GM21381 (cell line): ENCODE results near the gene ADAMTS13.
"Not testable (repeated sequence)": the region's sequence is repeated elsewhere in the genome, so short reads cannot be mapped to it uniquely, and the experiment has no call there.

Source experiments
- ATAC-seq: cut with Tn5 transposase; IDR thresholded peaks from one replicate; pipeline ENCODE4 v1.9.1; 2021; ENCODE audit warnings: mild to moderate bottlenecking, moderate library complexity; ENCODE audit not compliant: unreplicated experiment

Gene ADAMTS13

DNA sequence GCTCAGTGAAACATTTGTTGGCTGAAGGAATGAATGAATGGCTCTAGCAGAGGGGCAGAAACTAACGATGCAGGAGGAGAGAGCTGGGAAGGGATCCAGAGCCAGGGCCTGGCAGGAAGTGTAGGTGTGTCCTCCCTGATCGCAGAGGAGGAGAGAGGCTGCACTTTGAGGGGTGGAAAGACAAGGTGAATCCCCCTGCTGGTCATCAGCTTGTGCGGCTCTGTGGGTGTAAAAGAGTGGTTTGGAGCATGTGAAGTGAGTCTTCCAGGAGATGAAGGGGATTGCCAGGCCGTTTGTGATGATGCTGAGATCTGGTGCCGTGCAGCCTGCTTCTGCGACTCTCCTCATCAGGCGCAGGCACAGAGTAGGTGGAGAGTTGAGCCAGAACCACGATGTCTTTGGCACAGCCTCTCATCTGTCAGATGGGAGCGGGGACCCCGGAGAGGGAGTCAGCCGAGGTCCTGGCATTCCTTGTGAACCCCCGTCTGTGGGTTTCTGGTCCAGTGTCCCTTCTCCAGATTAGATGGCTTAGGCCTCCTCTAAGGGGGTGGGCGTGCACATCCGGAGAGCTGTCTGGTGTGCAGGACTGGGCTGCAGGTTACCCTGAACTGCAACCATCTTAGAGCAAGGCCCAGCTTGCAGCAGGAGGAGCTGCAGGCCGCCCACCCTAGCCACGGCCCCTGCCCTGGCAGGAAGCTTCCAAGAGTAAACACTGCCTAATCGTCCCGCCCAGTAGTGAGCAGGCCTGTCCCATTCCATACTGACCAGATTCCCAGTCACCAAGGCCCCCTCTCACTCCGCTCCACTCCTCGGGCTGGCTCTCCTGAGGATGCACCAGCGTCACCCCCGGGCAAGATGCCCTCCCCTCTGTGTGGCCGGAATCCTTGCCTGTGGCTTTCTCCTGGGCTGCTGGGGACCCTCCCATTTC is at the start of gene ADAMTS13:
TSS of gene ADAMTS13 (plus strand) at position 753 of the 928 bp plus-strand sequence. CDS start at position 830, 77 bp downstream.
- no peak for ATAC-seq

DNA sequence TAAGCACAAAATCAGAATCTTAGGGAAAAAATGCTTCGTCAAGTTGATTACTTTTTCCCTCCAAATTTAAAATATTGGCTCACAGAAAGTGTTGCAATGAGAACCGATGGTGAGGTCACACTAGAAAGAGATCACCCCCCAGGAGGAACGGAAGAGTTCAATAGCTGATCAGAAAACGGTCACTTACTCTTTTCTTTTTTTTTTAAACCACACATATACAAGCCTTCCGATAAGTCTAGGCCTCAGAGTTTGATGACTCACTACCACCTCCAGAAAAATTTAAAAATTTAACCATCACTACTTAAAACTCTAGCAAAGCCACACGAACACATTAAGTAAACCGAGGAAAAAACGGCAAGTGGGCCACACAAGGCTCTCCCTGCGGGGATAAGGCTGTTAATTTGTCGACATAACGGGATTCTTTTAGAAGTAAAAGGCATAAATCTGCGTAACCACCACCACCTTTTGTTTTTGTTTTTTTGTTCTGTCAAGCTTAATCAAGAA is 47.5 kb upstream of the ADAMTS13 start:
- ATAC-seq: no peak

DNA sequence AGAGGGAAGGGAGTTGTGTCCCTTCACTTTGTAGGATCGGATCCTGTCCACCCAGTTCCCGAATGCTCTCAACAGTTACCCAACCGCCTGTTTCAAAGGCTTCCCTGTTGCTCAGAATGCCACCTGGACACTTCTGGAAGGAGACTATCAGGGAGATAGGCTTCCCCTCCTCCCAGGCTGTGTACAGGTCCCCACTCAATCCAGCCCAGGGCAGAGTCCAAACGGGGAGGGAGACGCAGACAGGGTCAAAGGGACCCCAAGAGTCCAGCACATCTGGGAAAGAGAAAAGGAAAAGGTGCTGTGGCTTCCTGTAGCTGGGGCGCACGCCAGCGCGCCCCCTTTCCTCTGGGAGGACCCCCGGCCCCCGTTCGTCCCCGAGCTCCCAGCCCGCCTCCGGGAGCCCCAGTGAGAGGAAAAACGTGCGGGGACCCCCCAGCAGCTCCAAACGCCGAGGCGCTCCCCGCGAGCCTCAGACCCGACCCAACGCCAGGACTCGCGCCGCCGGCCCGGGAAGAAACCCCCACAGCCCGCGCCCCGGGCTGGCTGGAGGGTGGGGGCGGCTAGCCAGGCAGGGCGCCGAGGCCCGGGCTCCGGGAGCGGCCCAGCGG is 46.9 kb upstream of the ADAMTS13 start:
- peak; percentile 11 for ATAC-seq

DNA sequence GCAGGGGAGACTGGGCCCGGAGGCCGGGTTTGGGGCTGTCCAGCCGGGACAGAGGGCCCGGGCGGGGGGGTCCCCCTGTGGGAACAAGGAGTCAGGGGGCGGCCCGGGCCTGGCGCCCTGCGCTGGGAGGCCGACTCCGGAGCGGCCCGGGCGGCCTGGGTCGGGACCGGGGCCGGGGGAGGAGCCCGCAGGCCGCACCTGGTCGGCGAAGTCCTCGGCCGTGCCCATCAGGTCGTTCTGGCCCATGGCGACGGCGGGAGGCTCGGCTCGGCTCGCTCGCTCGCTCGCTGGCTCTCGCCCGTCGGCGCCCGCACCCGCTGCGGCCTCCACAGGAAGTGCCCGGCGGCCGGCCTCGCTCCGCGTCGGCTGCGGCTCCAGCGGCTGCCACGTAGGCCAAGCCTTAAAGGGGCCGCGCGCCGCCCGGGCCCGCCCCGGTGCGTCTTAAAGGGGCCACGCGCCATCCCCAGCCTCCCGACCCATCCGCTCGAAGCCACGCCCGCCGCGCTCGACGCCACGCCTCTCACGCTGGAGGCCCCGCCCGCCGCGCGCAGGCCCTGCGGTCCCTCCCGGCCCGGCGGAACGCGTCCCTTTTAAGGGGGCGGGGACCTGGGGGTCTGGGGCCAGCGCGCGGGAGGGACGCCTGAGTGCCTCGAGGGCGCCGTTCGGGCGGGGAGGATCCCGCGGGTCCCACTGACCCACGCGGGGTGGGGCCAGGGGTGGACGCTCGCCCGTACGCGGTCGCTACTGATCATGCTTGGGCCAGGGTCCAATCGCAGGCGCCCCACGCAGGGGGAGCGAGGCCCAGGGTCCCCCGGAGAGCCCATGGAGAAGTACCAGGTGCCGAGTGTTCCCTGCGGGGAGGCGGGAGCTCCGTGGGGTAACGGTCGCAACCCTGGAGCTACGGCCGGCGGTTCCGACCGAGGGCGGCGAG is 46.2 kb upstream of the ADAMTS13 start, which contains the start of the genes STKLD1 and SURF4:
TSS of gene STKLD1 (plus strand) at position 643 of the 931 bp plus-strand sequence. CDS start at position 751, 108 bp downstream.
TSS of gene SURF4 (minus strand) at position 337 of the 931 bp plus-strand sequence. CDS start at position 246, 91 bp downstream.
- ATAC-seq: peak; percentile 89

DNA sequence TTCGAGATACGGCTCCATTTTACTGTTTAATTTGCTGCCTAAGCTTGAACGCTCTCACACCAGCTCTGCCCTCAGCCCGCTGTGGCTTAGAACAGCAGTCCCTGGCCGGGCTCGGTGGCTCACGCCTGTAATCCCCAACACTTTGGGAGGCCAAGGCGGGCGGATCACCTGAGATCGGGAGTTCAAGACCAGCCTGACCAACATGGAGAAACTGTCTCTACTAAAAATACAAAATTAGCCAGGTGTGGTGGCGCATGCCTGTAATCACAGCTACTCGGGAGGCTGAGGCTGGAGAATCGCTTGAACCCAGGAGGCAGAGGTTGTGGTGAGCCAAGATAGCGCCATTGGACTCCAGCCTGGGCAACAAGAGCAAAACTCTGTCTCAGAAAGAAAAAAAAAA is 44.9 kb upstream of the ADAMTS13 start:
- not testable (repeated sequence) for ATAC-seq

DNA sequence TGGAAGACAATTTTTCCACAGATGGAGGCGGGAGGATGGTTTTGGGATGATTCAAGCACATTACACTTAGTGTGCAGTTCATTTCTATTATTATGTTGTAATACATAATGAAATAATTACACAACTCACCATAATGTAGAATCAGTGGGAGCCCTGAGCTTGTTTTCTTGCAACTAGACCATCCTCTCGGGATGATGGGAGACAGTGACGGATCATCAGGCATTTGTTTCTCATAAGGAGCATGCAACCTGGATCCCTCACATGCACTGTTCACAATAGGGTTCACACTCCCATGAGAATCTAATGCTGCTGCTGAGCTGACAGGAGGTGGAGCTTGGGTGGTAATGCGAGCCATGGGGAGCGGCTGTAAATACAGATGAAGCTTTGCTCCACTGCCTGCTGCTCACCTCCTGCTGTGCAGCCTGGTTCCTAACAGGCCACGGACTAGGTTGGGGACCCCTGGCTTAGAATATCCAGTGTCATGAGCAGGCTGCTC is 44.4 kb upstream of the ADAMTS13 start:
- no peak for ATAC-seq

DNA sequence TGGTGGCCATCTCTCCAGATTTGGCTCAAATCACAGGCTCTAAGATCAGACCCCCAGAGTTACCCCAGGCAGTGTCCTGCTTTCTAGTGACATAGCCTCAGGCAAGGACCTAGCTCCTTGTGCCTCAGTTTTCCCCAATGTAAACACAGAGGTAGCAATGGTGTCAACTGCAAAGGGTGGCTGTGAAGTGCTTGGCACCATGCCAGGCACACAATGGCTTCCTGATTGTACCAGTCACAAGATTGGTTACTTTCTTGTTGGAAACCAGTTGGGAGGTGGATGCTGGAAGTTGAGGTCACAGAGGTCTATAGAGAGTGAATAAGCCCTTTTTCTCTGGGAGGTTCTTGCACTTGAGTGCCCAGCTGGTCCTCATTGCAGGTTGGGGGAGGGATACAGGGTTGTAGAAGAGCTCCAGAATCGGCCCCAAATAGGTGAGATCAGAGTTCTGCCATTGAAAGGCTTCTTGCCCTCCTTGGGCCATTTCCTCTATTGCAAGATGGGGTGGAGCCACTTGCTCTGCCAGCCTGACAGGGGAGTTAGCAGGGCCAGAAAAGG is 43.7 kb upstream of the ADAMTS13 start:
- ATAC-seq: no peak

DNA sequence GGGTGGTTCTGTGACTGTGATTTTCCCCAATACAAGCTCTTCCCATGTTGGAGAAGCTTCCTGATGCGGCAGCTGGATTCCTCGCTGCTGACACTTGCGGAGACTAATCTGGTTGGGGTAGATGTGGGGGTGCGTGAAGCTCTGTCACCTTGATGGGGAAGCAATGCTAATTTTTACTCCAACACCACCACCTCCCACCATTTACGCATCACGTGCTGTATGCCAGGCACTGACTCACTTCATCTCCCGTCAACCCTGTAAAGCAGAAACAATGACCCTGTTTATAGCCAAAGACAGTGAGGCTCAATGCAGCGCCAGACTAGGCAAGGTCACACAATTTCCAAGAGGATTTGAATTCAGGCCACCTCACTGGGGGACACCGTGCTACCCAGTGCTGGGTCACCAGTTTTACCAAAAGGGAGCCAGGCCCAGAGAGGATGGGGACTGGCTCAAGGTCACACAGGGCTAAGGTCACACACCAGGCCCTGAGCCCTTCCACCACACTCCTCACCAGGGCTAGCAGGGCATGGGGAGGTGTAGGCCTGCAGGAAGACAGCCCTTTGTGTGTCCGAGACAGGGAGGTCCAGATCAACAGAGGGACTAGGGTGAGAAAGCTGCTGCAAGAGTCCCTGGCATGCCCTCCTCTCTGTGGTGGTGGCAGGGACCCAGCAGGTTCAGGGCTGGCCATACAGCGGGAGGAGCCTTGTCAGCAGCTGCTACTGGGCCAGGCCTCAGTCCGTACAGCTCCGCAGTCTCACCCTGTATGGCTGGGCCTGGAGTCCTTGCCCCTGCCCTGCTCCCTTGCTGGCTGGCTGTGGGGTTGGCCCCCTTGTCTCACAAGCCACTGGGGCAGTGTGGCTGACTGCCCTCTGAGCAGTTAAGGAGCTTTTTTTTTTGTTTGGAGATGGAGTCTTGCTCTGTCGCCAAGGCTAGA is 42.7 kb upstream of the ADAMTS13 start:
- ATAC-seq: no peak

DNA sequence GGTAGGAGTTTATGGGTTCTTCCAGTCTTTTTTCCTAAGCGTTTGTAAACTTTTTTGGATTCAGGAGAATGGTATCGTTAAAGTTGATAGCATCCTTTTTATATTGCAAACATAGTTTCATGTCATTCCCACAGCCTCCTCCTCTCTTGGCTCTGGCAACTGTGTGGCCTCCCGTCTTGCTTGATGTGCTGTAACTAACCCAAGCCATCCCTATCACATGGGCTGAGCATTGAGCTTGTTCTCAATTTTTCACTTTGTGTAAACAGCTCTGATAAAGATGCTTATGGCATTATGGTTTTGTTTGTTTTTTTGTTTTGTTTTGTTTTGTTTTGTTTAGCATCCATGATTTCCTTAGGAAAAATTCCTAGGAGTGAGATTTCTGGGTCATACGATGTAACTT is 41.4 kb upstream of the ADAMTS13 start:
- no peak for ATAC-seq

DNA sequence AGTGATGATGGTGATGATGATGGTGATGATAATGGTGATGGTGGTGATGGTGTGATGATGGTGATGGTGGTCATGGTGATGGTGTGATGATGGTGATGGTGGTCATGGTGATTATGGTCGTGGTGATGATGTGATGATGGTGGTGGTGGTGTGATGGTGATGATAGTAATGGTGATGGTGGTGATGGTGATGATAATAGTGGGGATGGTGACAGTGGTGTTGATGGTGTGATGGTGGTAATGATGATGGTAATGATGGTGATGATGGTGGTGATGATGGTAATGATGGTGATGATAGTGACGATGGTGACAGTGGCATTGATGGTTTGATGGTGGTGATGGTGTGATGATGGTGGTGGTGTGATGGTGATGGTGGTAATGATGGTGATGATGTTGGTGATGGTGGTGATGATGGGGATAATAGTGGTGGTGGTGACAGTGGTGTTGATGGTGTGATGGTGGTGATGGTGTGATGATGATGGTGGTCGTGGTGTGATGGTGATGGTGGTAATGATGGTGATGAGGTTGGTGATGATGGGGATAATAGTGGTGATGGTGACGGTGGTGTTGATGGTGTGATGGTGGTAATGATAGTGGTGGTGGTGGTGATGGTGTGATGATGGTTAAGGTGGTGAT is 39.5 kb upstream of the ADAMTS13 start:
- ATAC-seq: no peak

DNA sequence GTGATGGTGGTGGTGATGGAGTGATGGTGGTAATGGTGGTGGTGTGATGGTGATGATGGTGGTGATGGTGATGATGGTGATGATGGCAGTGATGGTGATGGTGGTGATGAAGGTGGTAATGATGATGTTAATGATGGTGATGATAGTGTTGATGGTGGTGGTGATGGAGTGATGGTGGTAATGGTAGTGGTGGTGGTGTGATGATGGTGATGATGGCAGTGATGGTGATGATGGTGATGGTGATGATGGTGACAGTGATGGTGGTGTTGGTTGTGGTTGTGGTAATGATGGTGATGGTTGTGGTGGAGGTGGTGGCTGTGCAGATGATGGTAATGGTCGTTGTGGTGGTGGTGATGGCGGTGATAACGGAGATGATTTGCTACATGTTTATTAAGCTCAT is 38.7 kb upstream of the ADAMTS13 start:
- ATAC-seq: no peak

DNA sequence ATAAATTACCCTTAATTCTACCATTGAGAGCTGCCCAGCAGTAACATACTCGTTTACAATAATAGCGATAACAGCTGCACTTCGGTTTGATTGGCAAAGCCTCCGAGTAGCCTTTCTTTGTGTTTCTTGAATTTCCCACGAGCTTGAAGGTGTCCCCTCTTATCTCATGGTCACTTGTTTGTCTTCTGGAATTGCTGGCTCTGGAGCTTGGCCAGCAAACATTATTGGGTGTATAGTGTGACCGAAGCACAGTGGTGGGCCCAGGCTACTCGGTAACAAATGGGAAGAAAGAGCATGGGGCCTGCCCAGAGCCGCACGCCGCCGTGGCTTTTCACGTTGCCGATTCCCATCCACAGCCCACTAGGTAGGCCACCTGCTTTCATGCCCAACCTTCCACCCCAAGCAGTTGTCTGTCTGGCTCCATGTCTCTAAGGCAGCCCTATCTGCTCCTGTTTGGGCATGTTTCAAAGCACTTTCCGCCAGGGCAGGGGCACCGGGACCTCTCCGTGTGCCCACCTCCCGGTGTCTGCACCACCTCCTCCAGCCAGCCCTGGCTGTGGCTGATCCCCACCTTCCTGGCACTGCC is 37.3 kb upstream of the ADAMTS13 start:
- ATAC-seq: no peak

DNA sequence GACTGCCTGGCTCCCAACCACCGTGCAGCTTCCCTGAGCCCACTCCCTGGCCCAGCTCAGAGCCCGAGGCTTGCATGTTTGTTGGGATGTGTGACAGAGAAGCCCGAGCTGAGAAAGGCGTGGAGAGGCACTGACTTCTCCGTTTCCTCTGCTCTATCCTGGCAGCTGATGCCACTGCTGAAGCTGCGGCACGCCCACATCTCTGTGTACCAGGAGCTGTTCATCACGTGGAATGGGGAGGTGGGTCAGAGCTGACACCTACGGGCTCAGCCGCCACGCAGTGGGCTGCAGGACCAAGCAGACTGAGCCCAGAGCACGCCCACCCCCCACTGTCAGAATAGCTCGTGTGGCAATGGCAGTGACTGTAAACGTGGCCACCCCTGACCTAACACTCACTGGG is 36.7 kb upstream of the ADAMTS13 start:
- ATAC-seq: no peak

DNA sequence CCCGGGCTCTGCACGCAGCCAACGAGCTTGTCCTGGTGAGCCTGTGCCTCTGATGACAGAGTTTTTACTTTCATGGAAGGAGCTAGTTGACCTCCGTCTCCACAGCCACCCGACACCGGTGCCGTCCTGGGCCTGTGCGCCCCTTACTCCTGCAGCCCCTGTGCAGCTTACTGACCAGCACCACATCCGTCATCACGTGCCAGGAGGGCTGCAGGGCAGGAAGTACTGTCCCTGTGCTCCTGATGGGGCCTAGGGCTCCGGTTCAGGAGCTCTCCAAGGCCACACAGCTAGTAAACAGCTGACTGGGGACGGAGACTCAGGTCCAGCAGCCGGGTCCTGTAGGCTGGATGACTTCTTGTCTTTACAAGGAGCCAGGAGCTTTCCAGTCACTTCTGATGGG is 35.8 kb upstream of the ADAMTS13 start:
- no peak for ATAC-seq

DNA sequence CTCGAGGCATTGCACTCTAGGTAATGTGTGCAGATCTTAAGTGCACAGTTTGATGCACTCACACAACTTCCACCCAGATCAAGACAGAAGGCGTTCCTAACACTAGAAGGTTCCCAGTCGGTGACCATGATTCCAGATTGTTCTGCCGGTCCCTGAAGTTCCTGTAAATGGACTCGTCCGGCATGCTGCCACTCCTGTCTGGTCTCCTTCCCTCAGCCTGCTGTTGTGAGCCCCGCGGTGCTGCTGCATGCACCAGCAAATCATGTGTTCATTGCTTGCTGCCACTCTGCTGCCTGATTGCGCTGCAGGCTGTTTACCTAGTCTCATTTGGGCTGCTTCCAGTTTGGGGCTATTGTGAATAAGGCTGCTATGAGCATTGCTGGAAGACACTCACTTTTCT is 34.5 kb upstream of the ADAMTS13 start:
- no peak for ATAC-seq

DNA sequence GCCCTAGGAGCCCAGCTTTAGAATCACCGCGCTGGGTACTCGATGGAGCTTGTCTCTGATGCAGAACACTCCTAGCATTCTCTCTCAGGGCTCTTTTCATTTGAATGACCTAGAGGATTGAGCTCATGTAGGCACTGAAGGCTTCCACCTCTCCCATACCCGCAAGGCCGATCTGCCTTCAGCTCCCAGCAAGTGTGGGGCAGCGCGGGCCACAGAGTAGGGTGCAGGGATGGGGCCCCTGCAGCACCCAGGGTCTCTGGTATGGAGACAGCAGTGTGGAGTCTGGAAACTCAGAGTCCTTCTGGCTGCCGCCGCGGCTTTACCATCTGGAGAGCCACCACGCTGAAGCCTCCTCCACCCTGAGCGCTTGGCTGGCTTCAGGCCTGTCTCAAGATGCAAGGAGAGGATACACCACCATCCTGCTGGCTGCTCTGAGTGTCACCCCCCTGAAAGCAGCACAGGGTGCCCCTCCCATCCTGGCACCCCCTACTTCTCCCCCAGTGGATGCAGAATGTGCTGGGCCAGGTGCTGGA is 33.1 kb upstream of the ADAMTS13 start:
- no peak for ATAC-seq

DNA sequence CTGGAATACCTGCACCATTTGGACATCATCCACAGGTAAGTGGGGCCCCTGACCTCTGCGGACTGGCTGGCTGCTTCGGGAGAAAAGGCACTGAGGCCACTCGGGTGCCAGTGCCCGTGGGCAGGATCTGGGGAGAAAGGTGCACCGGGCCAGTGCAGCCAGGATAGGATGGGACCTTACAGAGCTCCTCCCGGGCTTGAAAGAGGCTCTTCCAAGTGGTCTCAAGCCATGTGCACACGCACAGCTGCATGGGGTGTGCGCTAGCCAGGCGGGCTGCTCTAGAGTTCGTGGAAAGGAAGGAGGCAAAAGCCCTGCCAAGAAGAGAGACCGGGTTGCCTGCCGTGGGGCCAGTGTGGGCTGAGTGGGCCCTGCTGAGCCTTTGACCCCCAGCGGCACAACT is 32.6 kb upstream of the ADAMTS13 start:
- ATAC-seq: no peak

DNA sequence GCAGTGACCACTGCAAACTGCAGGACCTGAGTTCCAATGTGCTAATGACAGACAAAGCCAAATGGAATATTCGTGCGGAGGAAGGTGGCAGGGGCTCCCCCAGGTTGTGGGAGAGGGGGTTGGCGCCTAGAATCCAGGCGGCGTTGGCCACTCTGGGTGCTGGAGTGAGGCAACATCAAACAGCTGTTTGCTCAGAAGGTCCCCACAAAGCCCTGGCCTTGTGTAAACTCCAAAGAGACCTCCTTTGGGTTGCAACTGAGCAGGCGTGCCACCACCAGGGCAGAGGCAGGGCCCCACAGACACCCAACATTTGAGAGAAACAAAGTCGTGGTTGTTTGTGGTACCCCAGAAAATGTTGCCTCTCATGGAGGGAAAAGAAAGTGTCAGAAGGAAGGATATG is 31.5 kb upstream of the ADAMTS13 start:
- no peak for ATAC-seq
